HEK293T (cell line): ENCODE results near the gene VSTM4.

Experiments
- ARNT ChIP-seq: fragments of 450-650 bp; IDR thresholded peaks from 2 replicates; pipeline ENCODE4 v1.6.1; 2017; ENCODE audit warnings: mild to moderate bottlenecking
- BHLHE40 ChIP-seq: fragments of 450-650 bp; IDR thresholded peaks from 2 replicates; pipeline ENCODE4 v1.6.1; 2016; ENCODE audit warnings: mild to moderate bottlenecking, moderate library complexity, borderline replicate concordance
- FOXA1 ChIP-seq: fragments of 450-650 bp; IDR thresholded peaks from 2 replicates; pipeline ENCODE4 v1.6.1; 2016; ENCODE audit warnings: mild to moderate bottlenecking
- LEF1 ChIP-seq: fragments of 450-650 bp; IDR thresholded peaks from 2 replicates; pipeline ENCODE4 v1.6.1; 2017; ENCODE audit warnings: mild to moderate bottlenecking, borderline replicate concordance
- NFRKB ChIP-seq: fragments of 450-650 bp; IDR thresholded peaks from 2 replicates; pipeline ENCODE4 v1.6.1; 2016; ENCODE audit warnings: mild to moderate bottlenecking, moderate library complexity
- PKNOX1 ChIP-seq: fragments of 450-650 bp; IDR thresholded peaks from 2 replicates; pipeline ENCODE4 v1.6.1; 2016
- SP1 ChIP-seq: fragments of 450-650 bp; IDR thresholded peaks from 2 replicates; pipeline ENCODE4 v1.6.1; 2017
- SUZ12 ChIP-seq: fragments of 450-650 bp; IDR thresholded peaks from 2 replicates; pipeline ENCODE4 v1.6.1; 2016; ENCODE audit warnings: mild to moderate bottlenecking
- TARDBP ChIP-seq: fragments of 450-650 bp; IDR thresholded peaks from 2 replicates; pipeline ENCODE4 v1.6.1; 2016
- ZNF384 ChIP-seq: fragments of 450-650 bp; IDR thresholded peaks from 2 replicates; pipeline ENCODE4 v1.6.1; 2016

- TF ChIP-seq SUZ12 (no peak), TARDBP (no peak), SP1 (no peak), BHLHE40 (no peak), LEF1 (no peak), NFRKB (no peak), PKNOX1 (no peak), ARNT (no peak), FOXA1 (no peak), ZNF384 (no peak)
Measured at GRCh38 chr10:49107887-49108267, 7.4 kb downstream of the VSTM4 start.
